Fibroblast of lung (primary cell): ENCODE data around the gene CNTNAP5. TPM values are rescaled to one million over a fixed set of nuclear protein-coding genes. Genes with fewer than 3 reads are reported as not detected.

Experiments used
- DNase-seq, 2 donors: peaks; one replicate each; pipeline versions ENCODE4 v3.0.0 to v3.0.0-alpha.2; 2010; ENCODE audit warnings: low read depth in 2 of 2
- H2AFZ ChIP-seq: 2 replicates; pipeline ENCODE4 v1.5.1; 2012; ENCODE audit warnings: low read length, control low read depth, inconsistent platforms
- H3K27ac ChIP-seq: 2 replicates; pipeline ENCODE4 v1.5.1; 2011; ENCODE audit warnings: low read length, control low read depth; ENCODE audit not compliant: insufficient read depth
- H3K27me3 ChIP-seq: 2 replicates; pipeline ENCODE4 v1.5.1; 2011; ENCODE audit warnings: mild to moderate bottlenecking, low read length; ENCODE audit not compliant: control insufficient read depth, insufficient read depth
- H3K36me3 ChIP-seq: 2 replicates; pipeline ENCODE4 v1.5.1; 2011; ENCODE audit warnings: low read length; ENCODE audit not compliant: control insufficient read depth, insufficient read depth
- H3K4me1 ChIP-seq: 2 replicates; pipeline ENCODE4 v1.5.1; 2011; ENCODE audit warnings: low read length; ENCODE audit not compliant: control insufficient read depth, insufficient read depth; ENCODE audit errors: extremely low read depth
- H3K4me2 ChIP-seq: 2 replicates; pipeline ENCODE4 v1.5.1; 2011; ENCODE audit warnings: low read length, control low read depth; ENCODE audit not compliant: insufficient read depth; ENCODE audit errors: extremely low read depth
- H3K4me3 ChIP-seq, 4 experiments: fragments of 200-600 bp in 1 of 4; sonication (generic) in 1 of 4; replicated peaks in 1 of 4; 2 replicates each; pipeline ENCODE4 v1.5.1; 2011 to 2016; ENCODE audit warnings: low read length in 4 of 4, low read depth in 3 of 4, mild to moderate bottlenecking in 3 of 4, control low read depth in 2 of 4, inconsistent platforms in 1 of 4, mixed read lengths in 1 of 4; ENCODE audit not compliant: insufficient read depth in 1 of 4; ENCODE audit errors: control extremely low read depth in 1 of 4
- H3K79me2 ChIP-seq: 2 replicates; pipeline ENCODE4 v1.5.1; 2012; ENCODE audit warnings: mild to moderate bottlenecking, low read length, inconsistent platforms; ENCODE audit not compliant: control insufficient read depth, insufficient read depth
- H3K9ac ChIP-seq: 2 replicates; pipeline ENCODE4 v1.5.1; 2011; ENCODE audit warnings: mild to moderate bottlenecking, low read length, control low read depth; ENCODE audit not compliant: insufficient read depth
- H3K9me3 ChIP-seq: 2 replicates; pipeline ENCODE4 v1.5.1; 2012; ENCODE audit warnings: low read depth, low read length; ENCODE audit not compliant: control insufficient read depth, insufficient read depth
- H4K20me1 ChIP-seq: 2 replicates; pipeline ENCODE4 v1.5.1; 2011; ENCODE audit warnings: low read length; ENCODE audit not compliant: control insufficient read depth, insufficient read depth; ENCODE audit errors: extremely low read depth
- EZH2 ChIP-seq: IDR thresholded peaks from 2 replicates; pipeline ENCODE4 v1.5.1; 2012; ENCODE audit warnings: low read length, control low read depth, mild to moderate bottlenecking; ENCODE audit errors: missing control alignments
- polyA plus RNA-seq, 2 donors: library from polyadenylated mRNA; depleted of rRNA in 1 of 2; stranded (reverse) in 1 of 2; unstranded in 1 of 2; fragments of >200 nt; gene quantifications; 2 replicates each; pipeline ENCODE4 v1.2.1, GENCODE V29; 2011 to 2012; ENCODE audit warnings: missing spikeins in 1 of 2
- total RNA-seq: library from RNA; depleted of rRNA; stranded (reverse); fragments of >200 nt; gene quantifications from 2 replicates; pipeline ENCODE4 v1.2.1, GENCODE V29; 2014
- TF ChIP-seq, protein P1 (sequence below), 2 donors: IDR thresholded peaks in 1 of 2; conservative IDR thresholded peaks in 1 of 2; 1 replicate in 1 of 2; 2 replicates in 1 of 2; pipeline ENCODE4 v1.5.1; 2011 to 2012; ENCODE audit warnings: low read length in 2 of 2, control low read depth in 1 of 2, inconsistent platforms in 1 of 2, low read depth in 1 of 2, mild to moderate bottlenecking in 1 of 2

The CNTNAP5 gene
- total and polyA plus RNA-seq, 2 donors (not counting 1 experiment from before 2014, with no cell fraction given) = not detected

DNA sequence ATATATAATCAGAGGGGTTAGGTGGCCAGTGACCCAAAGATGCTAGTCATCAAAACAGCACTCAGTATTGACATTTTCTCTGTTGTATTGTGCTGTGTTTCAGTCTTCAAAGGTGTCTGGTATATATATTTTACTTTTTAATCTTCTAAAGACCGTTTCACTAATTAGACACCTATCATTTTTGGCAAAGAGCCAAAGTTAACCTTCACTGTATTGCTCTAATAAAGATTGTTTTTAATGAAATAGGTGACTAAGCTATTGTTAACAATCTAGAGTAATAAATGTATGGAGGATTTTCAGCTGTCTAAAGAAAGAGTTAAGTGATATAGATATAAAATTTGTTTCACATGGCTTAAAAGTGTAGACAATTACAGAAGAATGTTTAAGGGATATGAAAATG lies 264.0 kb downstream of the CNTNAP5 start:
- Histone ChIP-seq H3K9me3 (no peaks in the 10 kb centered on the region), H3K79me2 (no peaks in the 10 kb centered on the region), H3K4me1 (no peaks in the 10 kb centered on the region), H3K27me3 (no peaks in the 10 kb centered on the region), H3K36me3 (no peaks in the 10 kb centered on the region), H3K4me2 (no peak overlapping the region), H3K4me3 (no peak overlapping the region), H2AFZ (no peak overlapping the region), H4K20me1 (no peaks in the 10 kb centered on the region), H3K9ac (no peak overlapping the region), H3K27ac (no peak overlapping the region)
- no peak for DNase-seq
- TF ChIP-seq, protein P1, sequence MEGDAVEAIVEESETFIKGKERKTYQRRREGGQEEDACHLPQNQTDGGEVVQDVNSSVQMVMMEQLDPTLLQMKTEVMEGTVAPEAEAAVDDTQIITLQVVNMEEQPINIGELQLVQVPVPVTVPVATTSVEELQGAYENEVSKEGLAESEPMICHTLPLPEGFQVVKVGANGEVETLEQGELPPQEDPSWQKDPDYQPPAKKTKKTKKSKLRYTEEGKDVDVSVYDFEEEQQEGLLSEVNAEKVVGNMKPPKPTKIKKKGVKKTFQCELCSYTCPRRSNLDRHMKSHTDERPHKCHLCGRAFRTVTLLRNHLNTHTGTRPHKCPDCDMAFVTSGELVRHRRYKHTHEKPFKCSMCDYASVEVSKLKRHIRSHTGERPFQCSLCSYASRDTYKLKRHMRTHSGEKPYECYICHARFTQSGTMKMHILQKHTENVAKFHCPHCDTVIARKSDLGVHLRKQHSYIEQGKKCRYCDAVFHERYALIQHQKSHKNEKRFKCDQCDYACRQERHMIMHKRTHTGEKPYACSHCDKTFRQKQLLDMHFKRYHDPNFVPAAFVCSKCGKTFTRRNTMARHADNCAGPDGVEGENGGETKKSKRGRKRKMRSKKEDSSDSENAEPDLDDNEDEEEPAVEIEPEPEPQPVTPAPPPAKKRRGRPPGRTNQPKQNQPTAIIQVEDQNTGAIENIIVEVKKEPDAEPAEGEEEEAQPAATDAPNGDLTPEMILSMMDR (conservative IDR thresholded peaks at IDR 0.05 in 1 of 2, IDR thresholded peaks at IDR 0.05 in 1 of 2; ENCODE audit: low read depth in 1 of 2, low read length in 2 of 2) = no peak
- TF ChIP-seq EZH2 = no peak

DNA sequence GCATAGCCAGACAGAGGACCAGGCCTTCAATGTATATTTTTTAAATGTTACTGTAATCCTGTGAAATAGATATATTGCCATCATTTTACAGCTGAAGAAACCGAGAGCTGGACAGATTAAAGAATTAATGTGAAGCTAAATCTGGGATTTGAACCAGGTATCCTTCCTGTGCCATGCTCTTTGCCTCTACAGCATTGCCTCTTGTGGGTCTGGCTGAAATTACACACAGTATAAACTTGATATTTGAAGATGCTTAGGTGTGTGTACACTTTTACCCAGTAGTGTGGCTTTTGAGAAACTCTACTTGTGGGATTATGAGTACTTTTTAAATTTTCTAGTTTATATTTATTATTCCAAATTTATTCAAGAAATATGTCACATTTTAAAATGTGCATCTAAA lies 264.5 kb downstream of the CNTNAP5 start:
- Histone ChIP-seq H3K36me3 (no peaks in the 10 kb centered on the region), H2AFZ (no peak overlapping the region), H3K9me3 (no peaks in the 10 kb centered on the region), H3K27me3 (no peaks in the 10 kb centered on the region), H3K4me2 (no peak overlapping the region), H3K4me1 (no peaks in the 10 kb centered on the region), H3K9ac (no peak overlapping the region), H3K4me3 (no peak overlapping the region), H3K79me2 (no peaks in the 10 kb centered on the region), H4K20me1 (no peaks in the 10 kb centered on the region), H3K27ac (no peak overlapping the region)
- TF ChIP-seq, protein P1 (conservative IDR thresholded peaks at IDR 0.05 in 1 of 2, IDR thresholded peaks at IDR 0.05 in 1 of 2; ENCODE audit: low read depth in 1 of 2, low read length in 2 of 2) = no peak
- no peak for TF ChIP-seq EZH2
- DNase-seq = no peak

DNA sequence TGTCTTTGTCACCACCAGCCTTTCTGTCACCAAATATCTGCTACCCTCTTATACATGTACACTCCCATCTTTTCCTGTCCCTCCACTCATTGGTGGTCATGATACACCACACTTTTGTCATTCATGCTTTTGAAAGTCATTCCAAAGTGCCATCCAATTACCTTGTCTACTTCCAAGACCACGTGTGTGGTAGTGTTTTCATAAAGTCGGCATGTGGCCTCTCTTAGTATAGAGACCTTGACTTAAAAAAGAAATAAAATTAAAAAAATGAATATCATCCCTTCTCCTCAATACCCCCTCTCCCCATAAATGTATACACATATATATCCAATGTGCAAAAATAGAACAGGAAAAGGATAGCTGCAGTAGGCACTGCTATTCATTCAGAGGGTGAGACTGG lies 271.4 kb downstream of the CNTNAP5 start:
- no peaks in the 10 kb centered on the region for H3K79me2 ChIP-seq
- no peak overlapping the region for H3K4me2 ChIP-seq
- H3K4me3 ChIP-seq = no peak overlapping the region
- TF ChIP-seq, protein P1 (conservative IDR thresholded peaks at IDR 0.05 in 1 of 2, IDR thresholded peaks at IDR 0.05 in 1 of 2; ENCODE audit: low read depth in 1 of 2, low read length in 2 of 2) = no peak
- TF ChIP-seq EZH2 = no peak
- H3K9ac ChIP-seq = no peak overlapping the region
- no peaks in the 10 kb centered on the region for H3K4me1 ChIP-seq
- no peaks in the 10 kb centered on the region for H3K36me3 ChIP-seq
- no peaks in the 10 kb centered on the region for H4K20me1 ChIP-seq
- no peaks in the 10 kb centered on the region for H3K9me3 ChIP-seq
- DNase-seq = no peak
- no peak overlapping the region for H3K27ac ChIP-seq
- no peaks in the 10 kb centered on the region for H3K27me3 ChIP-seq
- no peak overlapping the region for H2AFZ ChIP-seq
